Loucy (cell line): Measurements from ENCODE around the gene FAM76B.

ENCODE experiments used
- H2AFZ ChIP-seq: fragments of 200-600 bp; sonication (generic); 2 replicates; pipeline ENCODE4 v1.6.0; 2016; ENCODE audit warnings: antibody characterized with exemption, mild to moderate bottlenecking, low read length, moderate library complexity
- H3F3A ChIP-seq: fragments of 200-600 bp; 2 replicates; pipeline ENCODE4 v1.6.0; 2016; ENCODE audit warnings: antibody characterized with exemption, low read depth, mild to moderate bottlenecking
- H3K27me3 ChIP-seq: fragments of 200-600 bp; sonication (generic); 2 replicates; pipeline ENCODE4 v1.6.1; 2014; ENCODE audit warnings: low read length, mild to moderate bottlenecking; ENCODE audit not compliant: insufficient read depth, poor library complexity, severe bottlenecking
- H3K36me3 ChIP-seq: fragments of 200-600 bp; sonication (generic); 2 replicates; pipeline ENCODE4 v1.6.1; 2016; ENCODE audit warnings: low read length; ENCODE audit not compliant: insufficient read depth
- H3K4me1 ChIP-seq: fragments of 200-600 bp; sonication (generic); 2 replicates; pipeline ENCODE4 v1.5.1; 2014; ENCODE audit warnings: low read length, mild to moderate bottlenecking; ENCODE audit not compliant: insufficient read depth, poor library complexity, severe bottlenecking
- H3K4me2 ChIP-seq: fragments of 200-600 bp; sonication (generic); 2 replicates; pipeline ENCODE4 v1.6.0; 2014; ENCODE audit warnings: antibody characterized with exemption, low read length, low read depth, mild to moderate bottlenecking; ENCODE audit not compliant: poor library complexity, severe bottlenecking
- H3K4me3 ChIP-seq: fragments of 200-600 bp; sonication (generic); 2 replicates; pipeline ENCODE4 v1.5.1; 2014; ENCODE audit warnings: low read length, mild to moderate bottlenecking, mixed read lengths; ENCODE audit not compliant: poor library complexity, severe bottlenecking
- H3K79me2 ChIP-seq: fragments of 200-600 bp; sonication (generic); 2 replicates; pipeline ENCODE4 v1.6.1; 2014; ENCODE audit warnings: low read length; ENCODE audit not compliant: insufficient read depth
- H3K9ac ChIP-seq: fragments of 200-600 bp; sonication (generic); 2 replicates; pipeline ENCODE4 v1.6.0; 2014; ENCODE audit warnings: mild to moderate bottlenecking, low read depth, low read length, moderate library complexity; ENCODE audit not compliant: poor library complexity, severe bottlenecking
- H3K9me2 ChIP-seq: fragments of 200-600 bp; sonication (generic); replicated peaks from 2 replicates; pipeline ENCODE4 v1.6.1; 2016; ENCODE audit warnings: low read depth, low read length, mixed read lengths
- H3K9me3 ChIP-seq: fragments of 200-600 bp; sonication (generic); 2 replicates; pipeline ENCODE4 v1.6.1; 2014; ENCODE audit warnings: mild to moderate bottlenecking, antibody characterized with exemption, low read length, low read depth; ENCODE audit not compliant: insufficient read depth
- H4K20me1 ChIP-seq: fragments of 200-600 bp; sonication (generic); 2 replicates; pipeline ENCODE4 v1.6.0; 2014; ENCODE audit warnings: antibody characterized with exemption, low read length, mild to moderate bottlenecking; ENCODE audit not compliant: insufficient read depth, poor library complexity, severe bottlenecking
- EZH2phosphoT487 ChIP-seq: fragments of 200-600 bp; IDR thresholded peaks from 2 replicates; pipeline ENCODE4 v1.6.1; 2018; ENCODE audit warnings: antibody characterized with exemption, mild to moderate bottlenecking, moderate library complexity, borderline replicate concordance
- TF ChIP-seq, protein P1 (sequence below): fragments of 200-600 bp; sonication (generic); conservative IDR thresholded peaks from 2 replicates; pipeline ENCODE4 v1.5.1; 2014; ENCODE audit warnings: mild to moderate bottlenecking, antibody characterized with exemption, low read length

FAM76B gene

DNA sequence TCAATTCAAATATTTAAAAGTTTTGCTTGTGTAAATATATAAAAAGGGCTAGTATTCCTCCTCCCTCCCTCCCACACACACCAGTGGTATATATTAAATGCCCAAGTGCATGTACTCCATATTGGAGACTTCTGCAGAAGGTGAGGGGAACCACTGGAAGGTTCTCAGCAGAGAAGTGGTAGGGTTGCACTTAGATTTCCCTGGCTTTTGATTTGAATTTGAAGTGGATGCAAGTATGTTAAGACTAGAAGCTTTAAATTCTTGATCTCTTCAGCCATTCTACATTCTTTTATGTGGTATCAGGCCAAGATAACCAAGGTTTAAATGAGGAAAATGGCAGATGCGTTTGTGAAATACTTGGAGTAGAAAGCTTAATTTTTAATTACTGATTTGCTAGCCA is 43.8 kb upstream of the FAM76B start:
- Histone ChIP-seq H3K36me3 (peaks cover 82% of the 10 kb centered on the region), H3K9me3 (no peaks in the 10 kb centered on the region)
- TF ChIP-seq EZH2phosphoT487, result no peak

GRCh38 chr11:95832763-95833162 is 43.2 kb upstream of the FAM76B start:
- Histone ChIP-seq H3K9me3 (no peaks in the 10 kb centered on the region), H3K36me3 (peaks cover 83% of the 10 kb centered on the region), H3K9me2 (no peaks in the 10 kb centered on the region), H4K20me1 (no peaks in the 10 kb centered on the region), H3K4me3 (no peak overlapping the region), H3F3A (no peaks in the 10 kb centered on the region), H3K4me1 (no peaks in the 10 kb centered on the region), H3K79me2 (no peaks in the 10 kb centered on the region), H3K4me2 (no peak overlapping the region), H3K27me3 (no peaks in the 10 kb centered on the region), H3K9ac (no peak overlapping the region), H2AFZ (no peak overlapping the region)
- TF ChIP-seq, protein P1, sequence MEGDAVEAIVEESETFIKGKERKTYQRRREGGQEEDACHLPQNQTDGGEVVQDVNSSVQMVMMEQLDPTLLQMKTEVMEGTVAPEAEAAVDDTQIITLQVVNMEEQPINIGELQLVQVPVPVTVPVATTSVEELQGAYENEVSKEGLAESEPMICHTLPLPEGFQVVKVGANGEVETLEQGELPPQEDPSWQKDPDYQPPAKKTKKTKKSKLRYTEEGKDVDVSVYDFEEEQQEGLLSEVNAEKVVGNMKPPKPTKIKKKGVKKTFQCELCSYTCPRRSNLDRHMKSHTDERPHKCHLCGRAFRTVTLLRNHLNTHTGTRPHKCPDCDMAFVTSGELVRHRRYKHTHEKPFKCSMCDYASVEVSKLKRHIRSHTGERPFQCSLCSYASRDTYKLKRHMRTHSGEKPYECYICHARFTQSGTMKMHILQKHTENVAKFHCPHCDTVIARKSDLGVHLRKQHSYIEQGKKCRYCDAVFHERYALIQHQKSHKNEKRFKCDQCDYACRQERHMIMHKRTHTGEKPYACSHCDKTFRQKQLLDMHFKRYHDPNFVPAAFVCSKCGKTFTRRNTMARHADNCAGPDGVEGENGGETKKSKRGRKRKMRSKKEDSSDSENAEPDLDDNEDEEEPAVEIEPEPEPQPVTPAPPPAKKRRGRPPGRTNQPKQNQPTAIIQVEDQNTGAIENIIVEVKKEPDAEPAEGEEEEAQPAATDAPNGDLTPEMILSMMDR, result no peak
- no peak for TF ChIP-seq EZH2phosphoT487

More for the DNA sequence above, 43.8 kb upstream of the FAM76B start:
- no peaks in the 10 kb centered on the region for H3K9me2 ChIP-seq
- H3K4me3 ChIP-seq, result no peak overlapping the region
- no peak overlapping the region for H3K4me2 ChIP-seq
- H4K20me1 ChIP-seq, result no peaks in the 10 kb centered on the region
- H3K79me2 ChIP-seq, result no peaks in the 10 kb centered on the region
- H3K27me3 ChIP-seq, result no peaks in the 10 kb centered on the region
- no peak overlapping the region for H3K9ac ChIP-seq
- no peak overlapping the region for H2AFZ ChIP-seq
- no peaks in the 10 kb centered on the region for H3F3A ChIP-seq
- H3K4me1 ChIP-seq, result no peaks in the 10 kb centered on the region

DNA sequence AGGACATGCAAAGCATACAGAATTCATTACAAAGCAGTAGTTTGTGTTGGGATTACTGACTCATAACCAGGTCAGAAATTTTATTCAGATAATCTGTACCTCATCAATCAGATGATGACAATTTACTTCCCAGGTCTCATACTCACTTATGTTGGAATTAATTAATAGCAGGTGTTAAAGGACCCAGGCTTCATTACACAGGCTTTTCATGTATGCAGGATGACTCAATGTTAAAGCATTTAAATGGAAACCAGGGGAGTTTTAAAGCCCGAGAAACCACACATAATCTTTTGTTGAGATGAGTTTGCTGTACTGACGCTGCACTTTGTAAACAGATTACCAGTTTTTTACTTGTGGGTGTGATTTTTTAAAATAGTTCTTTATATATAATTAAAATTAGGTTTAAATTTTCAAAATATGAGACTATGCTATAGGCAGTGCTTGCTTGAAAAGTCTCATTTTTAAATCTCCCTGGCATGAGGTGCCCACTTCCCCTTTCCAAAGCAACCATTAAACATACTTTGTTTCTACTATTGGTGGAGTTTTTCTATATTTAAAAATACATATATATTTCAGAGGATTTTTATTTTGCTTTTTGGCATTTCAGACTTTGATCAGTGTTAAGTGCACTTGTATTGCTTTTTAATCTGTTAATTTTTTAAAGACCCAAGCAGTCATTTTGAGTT is 41.8 kb upstream of the FAM76B start:
- no peak for TF ChIP-seq EZH2phosphoT487
- TF ChIP-seq, protein P1, result no peak
- H3K4me3 ChIP-seq, result no peak overlapping the region
- H3K79me2 ChIP-seq, result no peaks in the 10 kb centered on the region
- H2AFZ ChIP-seq, result no peak overlapping the region
- no peaks in the 10 kb centered on the region for H4K20me1 ChIP-seq
- no peaks in the 10 kb centered on the region for H3K27me3 ChIP-seq
- H3K4me1 ChIP-seq, result no peaks in the 10 kb centered on the region
- H3K36me3 ChIP-seq, result peaks cover 75% of the 10 kb centered on the region
- H3F3A ChIP-seq, result no peaks in the 10 kb centered on the region
- H3K9me2 ChIP-seq, result no peaks in the 10 kb centered on the region
- H3K4me2 ChIP-seq, result no peak overlapping the region
- no peak overlapping the region for H3K9ac ChIP-seq
- H3K9me3 ChIP-seq, result no peaks in the 10 kb centered on the region

DNA sequence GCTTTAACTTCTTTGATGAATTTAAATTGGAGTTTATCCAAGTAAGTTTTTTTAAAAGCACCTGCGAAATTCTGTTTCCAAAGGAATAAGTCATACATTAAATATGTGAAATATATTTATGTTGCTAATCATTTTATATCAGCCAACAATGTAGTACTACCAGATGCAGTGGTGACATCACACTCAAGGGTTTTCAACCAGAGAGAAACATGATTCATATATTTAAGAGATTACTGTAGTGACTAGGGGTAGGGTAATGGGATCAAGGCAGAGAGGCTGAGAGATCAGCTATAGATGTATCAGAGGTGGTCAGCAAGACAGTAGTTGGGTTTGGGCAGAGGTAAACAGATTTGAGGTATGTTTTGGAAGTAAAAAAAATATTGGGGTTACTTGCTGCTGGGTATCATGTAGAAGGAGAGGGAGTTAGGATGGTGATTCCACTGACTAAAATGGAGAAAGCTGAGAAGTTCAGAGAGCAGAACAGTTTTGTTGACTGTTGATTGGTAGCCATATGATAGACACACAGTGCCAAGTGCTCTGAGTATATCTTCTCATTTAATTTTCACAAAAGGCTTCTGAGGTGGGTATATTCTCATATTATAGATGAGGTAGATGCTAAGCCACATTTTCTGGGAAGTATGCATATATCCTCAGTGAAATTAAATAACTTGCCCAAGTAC is 40.1 kb upstream of the FAM76B start:
- no peak overlapping the region for H2AFZ ChIP-seq
- no peaks in the 10 kb centered on the region for H3F3A ChIP-seq
- peaks cover 71% of the 10 kb centered on the region for H3K36me3 ChIP-seq
- H3K9me3 ChIP-seq, result no peaks in the 10 kb centered on the region
- H3K9me2 ChIP-seq, result no peaks in the 10 kb centered on the region
- no peaks in the 10 kb centered on the region for H3K79me2 ChIP-seq
- no peak overlapping the region for H3K4me3 ChIP-seq
- no peak for TF ChIP-seq EZH2phosphoT487
- TF ChIP-seq, protein P1, result no peak
- H3K27me3 ChIP-seq, result no peaks in the 10 kb centered on the region
- H3K4me2 ChIP-seq, result no peak overlapping the region
- H4K20me1 ChIP-seq, result no peaks in the 10 kb centered on the region
- no peak overlapping the region for H3K9ac ChIP-seq
- H3K4me1 ChIP-seq, result no peaks in the 10 kb centered on the region
